HG02678 (cell line): ENCODE measurements around the gene ZNF444.
"Not testable (repeated sequence)": the region's sequence is repeated elsewhere in the genome, so short reads cannot be mapped to it uniquely, and the experiment has no call there.

Source experiments
- ATAC-seq: cut with Tn5 transposase; IDR thresholded peaks from one replicate; pipeline ENCODE4 v1.9.1; 2021; ENCODE audit warnings: mild to moderate bottlenecking, moderate library complexity; ENCODE audit not compliant: unreplicated experiment

ZNF444 gene

DNA sequence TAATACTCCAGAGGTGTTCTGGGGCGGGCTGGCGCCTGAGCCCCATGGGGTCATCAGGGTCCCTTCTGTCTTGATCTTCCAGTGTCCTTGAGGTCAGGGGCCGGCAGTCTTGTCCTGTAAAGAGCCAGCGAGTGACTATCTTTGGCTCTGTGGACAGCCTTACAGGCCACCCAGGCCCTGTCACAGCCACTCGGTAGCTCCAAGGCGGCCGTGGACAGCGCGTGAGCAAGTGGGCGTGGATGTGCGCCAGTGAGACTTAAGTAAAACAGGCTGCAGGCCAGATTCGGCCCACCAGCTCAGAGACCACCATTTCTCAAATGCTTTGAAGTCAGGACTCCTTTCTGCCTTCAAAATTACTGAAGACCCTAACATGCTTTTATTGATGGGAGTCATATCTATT lies 3.7 kb downstream of the ZNF444 start:
- ATAC-seq, result no peak

GRCh38 chr19:56145698-56146097 lies 4.6 kb downstream of the ZNF444 start:
- no peak for ATAC-seq

DNA sequence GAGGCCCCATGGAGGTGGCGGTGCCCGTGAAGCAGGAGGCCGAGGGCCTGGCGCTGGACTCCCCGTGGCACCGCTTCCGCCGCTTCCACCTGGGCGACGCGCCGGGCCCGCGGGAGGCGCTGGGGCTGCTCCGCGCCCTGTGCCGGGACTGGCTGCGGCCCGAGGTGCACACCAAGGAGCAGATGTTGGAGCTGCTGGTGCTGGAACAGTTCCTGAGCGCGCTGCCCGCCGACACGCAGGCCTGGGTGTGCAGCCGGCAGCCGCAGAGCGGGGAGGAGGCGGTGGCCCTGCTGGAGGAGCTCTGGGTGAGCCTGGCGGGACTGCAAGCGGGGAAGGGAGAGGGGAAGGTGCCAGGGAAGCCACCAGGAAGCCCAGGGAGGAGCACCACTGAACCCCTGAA lies 5.8 kb downstream of the ZNF444 start:
- no peak for ATAC-seq

DNA sequence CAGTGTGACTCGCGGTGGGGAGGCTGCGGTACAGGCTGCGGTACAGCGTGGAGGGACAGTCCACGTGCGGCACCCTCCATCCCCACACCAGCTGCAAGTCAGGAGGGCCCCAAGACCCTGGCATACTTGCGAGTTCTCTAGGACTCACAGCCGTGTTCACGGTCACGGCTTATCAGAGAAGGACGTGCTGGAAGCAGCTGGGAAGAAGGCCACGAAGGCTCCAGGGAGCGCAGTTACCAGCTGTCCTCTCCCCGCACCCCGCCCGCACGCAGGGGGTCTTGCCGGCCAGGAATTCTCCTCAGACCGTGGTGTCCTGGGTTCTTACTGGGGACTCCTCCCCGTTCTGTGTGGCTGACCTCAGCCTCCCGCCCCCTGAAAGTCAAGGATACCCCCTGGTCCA lies 6.2 kb downstream of the ZNF444 start:
- ATAC-seq, result no peak

GRCh38 chr19:56148096-56148495 lies 7.0 kb downstream of the ZNF444 start:
- no peak for ATAC-seq

- not testable (repeated sequence) for ATAC-seq
Measured at GRCh38 chr19:56148955-56149655, 8.0 kb downstream of the ZNF444 start.

DNA sequence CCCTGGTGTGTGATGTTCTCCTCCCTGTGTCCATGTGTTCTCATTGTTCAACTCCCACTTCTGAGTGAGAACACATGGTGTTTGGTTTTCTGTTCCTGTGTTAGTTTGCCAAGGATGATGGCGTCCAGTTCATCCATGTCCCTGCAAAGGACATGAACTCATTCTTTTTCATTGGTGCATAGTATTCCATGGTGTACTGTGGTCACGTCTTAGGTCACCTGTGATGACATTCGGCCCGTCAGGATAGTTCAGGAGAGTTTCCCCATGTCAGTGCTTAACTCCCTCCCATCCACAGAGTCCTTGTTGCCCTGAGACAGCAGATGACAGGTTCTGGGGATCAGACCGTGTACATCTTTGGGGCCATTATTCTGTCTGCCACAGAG lies 8.6 kb downstream of the ZNF444 start:
- ATAC-seq, result no peak

DNA sequence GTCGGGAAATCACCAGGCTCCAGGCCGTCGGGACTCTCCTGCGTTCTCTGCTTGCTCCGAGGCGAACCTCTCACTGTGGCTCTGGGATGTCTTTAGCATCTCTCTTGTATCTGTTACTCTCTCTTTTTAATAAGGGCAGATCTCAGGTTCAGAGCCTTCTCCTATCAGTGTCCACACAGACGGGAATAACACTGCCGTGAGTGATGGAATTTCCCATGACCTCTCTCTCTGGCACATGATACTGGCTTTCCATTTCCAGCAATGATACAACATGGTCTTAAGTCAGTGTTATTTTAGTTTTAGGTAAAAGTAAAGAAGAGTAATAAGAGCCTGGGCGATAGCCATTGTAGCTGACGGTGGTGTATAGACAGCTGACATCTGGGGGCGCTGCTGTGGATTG lies 9.3 kb downstream of the ZNF444 start:
- ATAC-seq, result no peak

DNA sequence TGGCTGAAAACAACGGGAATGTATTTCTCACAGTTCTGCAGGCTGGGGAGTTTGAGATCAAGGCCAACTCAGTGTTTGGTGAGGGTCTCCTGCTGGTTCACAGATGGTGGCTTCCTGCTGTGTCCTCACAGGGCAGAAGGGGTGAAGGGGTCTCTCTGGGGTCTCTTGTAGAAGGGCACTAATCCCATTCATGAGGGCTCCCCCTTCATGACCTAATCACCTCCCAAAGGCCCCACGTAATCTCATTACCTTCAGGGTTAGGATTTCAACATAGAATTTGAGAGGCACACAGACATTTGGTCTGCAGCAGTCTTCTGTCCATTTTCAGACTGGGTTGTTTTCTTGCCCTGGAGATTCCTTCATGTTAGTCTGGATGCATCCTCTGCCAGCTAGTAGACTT lies 11.6 kb downstream of the ZNF444 start:
- ATAC-seq, result no peak

DNA sequence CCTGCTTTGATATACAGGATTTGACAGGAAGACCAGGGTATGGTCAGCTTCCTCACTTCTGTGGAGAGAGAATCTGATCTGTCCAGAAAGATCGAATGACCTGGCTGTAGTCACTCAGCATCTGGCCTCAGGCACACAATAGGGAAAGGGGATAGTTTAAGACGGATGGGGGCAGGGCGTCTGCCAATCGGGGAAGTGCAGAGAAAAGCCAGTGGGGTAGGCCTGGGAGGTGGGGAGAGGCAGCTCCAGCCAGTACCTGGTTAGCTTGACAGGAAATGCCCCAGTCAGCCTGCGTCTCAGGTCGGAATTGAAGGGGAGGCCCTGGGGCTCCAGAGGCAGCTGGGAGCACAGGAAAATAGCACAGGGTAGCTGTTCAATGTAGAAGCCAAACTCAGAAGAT lies 12.4 kb downstream of the ZNF444 start:
- ATAC-seq, result no peak

DNA sequence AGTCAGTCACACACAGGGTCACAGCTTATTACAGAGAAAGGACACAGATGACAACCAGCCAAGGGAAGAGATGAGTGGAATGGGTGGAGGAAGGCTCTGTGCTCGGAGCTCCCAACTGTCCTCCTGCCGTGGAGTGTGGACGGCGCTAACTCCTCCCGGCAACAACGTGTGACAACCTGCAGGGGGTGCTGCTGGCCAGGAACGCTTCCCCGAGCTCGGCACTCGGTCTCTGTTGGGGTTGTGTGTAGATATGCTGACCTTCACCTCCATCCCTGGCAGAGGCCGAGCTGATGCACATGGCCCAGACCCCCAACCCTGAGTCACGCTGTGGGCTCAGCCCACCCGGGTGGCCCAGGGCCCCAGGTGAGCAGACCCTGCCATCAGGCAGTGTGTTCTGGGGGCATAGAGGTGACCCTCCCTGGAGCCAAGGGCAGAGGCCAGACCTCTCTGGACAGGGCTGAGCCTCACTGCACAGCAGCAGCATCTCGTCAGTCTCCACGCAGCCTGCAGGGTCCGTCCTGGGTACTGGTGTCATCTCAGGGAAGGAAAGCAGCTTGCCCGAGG lies 14.1 kb downstream of the ZNF444 start:
- no peak for ATAC-seq

GRCh38 chr19:56156768-56157167 lies 15.7 kb downstream of the ZNF444 start:
- no peak for ATAC-seq

DNA sequence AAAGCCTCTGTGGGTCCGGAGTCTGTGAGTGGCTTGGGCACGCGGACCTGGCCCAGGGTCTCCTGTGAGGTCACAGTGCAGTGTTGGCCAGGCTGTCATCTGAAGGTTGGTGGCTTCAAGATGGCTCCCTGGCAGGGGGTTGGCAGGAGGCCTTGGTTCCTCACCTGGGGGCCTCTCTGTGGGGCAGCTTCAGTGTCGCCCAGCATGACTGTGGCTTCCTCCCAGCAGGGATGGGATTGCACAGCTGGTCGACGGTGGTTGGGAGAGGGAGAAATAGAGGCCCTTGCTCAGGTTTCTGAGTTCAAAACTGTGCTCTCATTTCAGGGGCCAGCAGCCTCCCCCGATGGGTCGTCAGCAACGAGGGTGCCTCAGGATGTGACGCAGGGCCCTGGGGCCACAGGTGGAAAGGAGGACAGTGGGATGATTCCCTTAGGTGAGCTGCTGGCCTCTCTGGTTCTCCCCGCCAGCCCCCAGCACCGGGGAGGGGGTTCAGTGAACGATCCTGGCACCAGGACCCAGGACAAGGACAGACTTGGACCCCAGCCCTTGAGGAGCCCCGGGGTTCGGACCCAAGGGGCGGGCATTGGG lies 17.2 kb downstream of the ZNF444 start:
- ATAC-seq, result no peak

GRCh38 chr19:56159009-56159559 lies 18.0 kb downstream of the ZNF444 start:
- no peak for ATAC-seq

- ATAC-seq, result no peak
Measured at GRCh38 chr19:56159622-56160271, 18.7 kb downstream of the ZNF444 start.

- no peak for ATAC-seq
Measured at GRCh38 chr19:56161534-56161933, 20.4 kb downstream of the ZNF444 start.

DNA sequence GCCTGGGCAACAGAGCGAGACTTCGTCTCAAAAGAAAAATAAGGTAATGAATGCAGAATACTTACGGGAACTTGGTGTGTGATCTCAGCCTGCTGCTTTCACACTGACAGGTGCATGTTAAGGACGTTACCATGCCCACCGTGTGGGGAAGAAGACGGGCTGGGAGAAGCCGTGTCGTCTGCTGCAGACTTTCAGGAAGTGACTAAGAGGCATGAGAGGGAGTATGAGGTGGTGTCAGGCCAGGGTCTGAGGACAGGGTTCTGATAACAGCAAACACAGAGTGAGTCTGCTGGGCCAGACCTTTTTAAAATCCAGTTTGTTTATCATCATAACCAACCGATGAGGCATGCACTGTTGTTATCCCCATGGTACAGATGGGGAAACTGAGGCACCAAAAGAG lies 21.2 kb downstream of the ZNF444 start:
- ATAC-seq, result no peak

DNA sequence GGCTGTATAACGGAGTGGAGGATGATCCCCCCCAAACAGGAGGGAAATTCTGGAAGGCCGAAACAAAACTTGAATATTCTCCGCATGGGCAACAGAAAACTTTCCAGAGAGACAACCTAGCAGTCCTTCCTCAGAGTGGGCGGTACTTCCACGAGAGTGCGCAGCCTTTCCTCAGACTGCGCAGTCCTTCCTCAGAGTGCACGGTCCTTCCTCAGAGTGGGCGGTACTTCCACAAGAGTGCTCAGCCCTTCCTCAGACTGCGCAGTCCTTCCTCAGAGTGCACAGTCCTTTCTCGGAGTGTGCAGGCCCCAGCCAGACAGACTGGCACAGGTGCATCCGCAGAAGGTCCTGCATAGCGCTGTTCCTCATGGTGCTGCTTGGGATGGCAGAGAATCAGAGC lies 22.0 kb downstream of the ZNF444 start:
- ATAC-seq, result no peak

DNA sequence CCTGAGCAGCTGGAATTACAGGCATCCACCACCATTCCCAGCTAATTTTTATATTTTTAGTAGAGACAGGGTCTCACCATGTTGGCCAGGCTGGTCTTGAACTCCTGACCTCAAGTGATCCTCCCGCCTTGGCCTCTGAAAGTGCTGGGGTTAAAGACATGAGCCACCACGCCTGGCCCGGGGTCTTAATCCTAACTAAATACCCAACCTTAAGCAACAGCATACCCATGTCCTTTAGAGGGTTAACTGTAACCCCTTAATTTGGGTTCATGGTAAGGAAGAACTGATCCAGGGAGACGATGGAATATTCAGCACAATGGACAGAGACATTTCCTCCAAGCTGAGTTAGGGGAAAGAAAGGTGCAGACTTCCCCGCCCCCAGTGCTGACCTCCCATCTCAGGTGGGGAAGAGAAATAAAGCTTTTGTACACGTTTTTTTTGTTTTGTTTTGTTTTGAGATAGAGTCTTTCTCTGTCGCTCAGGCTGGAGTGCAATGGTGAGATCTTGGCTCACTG lies 26.0 kb downstream of the ZNF444 start:
- ATAC-seq, result no peak

DNA sequence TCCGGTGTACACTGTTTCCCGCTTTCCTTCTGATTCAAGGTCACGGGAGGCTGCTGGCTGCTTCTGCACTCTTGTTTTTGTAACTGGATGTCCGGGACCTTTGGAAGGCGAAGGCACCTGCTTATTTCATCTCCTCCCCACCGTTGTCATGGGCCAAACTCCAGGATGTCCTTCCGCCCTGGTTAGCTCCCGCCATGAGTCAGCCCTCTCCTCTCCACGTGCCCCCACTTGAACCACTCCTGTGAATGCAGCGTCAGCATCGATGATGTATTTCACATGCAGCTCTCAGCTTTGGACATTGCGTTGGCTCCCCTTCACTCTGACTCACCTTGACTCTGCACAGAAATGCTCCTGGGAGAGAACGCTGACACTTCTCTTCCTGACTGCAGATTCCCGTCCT lies 29.2 kb downstream of the ZNF444 start:
- ATAC-seq, result no peak

GRCh38 chr19:56174086-56174485 lies 33.0 kb downstream of the ZNF444 start:
- no peak for ATAC-seq

DNA sequence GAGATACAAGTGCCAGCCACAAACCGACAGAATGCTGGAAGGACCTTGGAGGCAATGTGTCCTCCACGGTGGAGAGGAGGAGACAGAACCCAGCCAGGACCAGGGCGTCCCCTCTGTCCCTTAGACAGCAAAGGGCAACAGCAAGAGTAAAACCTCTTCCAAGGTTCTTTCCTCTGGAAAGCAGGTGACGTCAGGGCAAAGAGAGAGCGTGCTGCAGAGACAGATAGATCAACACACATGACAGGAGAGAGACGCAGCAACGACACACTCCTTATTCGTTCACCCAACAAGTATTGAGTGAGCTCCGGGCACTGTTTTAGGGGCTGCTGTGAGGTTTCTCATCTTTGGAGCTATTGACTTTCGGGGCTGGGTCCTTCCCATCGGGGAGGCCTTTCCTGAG lies 33.5 kb downstream of the ZNF444 start:
- ATAC-seq, result no peak
